NCI-H187 treated with DMSO at 0.1 percent for 48 hours (cell line): Measurements from ENCODE around the gene SLC16A5.
"Not testable (repeated sequence)": the region's sequence is repeated elsewhere in the genome, so short reads cannot be mapped to it uniquely, and the experiment has no call there.

Experiments used
- DNase-seq: peaks from one replicate; lab custom pipeline; 2025; lab: John Stamatoyannopoulos, UW

Gene SLC16A5

DNA sequence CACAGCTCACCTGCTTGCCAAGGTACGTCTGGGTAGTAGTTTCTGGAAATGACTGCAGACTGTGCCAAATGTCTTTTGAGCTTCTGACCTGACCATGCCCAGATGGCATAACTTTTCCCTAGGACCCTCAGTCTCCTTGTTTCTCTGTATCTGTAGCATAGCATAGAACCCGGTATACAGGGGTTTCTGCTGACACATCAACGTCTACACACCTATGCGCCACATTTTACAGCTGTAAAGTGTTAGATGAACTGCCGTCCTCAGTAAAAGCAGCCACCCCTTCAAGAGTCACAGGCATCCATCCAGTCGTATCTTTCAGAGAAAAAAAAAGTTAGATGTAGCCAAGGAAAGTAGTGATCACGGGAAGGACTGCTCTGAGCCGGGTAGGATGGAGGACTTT, 23.3 kb upstream of the SLC16A5 start:
- no peak for DNase-seq

DNA sequence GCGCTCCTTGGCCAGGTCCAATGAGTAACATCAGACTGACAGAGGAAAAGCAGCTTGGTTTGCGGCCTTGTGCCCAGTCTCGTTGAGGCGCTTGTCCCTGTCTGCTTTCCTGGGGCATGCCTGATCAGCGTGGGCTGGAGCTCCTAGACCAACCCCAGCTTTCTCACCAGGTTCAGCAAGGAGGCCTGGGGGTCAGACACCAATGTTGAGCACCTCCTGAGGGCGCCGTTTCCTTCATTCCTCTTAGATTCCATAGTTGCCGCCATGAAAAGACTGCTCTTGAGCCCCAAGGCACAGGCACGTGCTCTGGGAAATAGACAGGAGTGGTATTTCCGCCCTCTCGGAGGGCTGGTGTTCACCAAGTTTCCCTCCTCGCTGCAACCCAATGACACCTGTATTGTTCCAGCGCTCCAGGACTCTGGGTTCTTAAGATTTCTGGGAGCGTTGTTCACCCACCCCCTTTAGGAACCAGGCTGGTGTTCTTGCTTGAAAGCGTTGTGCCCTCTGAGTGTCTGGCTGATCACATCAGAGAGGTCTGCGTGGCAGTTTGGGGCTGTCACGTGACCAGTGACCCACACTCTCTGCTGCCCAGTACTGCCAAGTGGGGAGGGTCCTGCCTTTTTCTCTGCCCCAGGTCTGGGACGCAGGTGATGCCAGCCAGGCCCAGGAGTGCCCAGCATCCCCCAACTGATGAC, 22.7 kb upstream of the SLC16A5 start:
- DNase-seq: no peak

DNA sequence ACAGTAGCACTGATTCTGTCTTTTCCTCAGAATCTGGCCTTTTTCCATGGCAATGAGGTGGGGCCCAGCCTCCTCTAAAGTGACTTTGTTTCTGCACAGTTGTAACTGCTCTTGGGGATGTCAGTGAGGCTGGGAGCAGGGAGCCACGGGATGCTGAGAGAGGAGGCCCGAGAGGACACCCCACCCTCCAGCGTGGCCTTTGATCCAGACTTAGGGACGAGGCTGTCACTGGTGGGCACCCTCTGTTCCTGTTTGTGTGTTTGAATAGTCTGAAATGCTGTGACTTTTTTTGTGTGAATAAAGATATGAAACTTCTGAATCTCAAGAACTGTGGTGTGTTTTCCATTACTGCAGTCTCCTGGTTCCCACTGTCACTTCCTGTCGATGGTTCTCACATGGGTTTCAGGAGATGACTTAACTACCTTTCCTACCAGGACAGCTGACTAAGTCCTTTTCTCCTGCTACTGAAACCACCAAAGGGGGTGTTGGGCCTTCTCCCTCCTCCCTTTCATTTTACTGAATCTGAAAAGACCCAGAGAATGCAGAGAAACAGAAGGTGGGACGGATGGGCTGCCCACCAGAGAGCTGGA, 22.1 kb upstream of the SLC16A5 start:
- no peak for DNase-seq

- no peak for DNase-seq
Measured at GRCh38 chr17:75067856-75068255, 19.9 kb upstream of the SLC16A5 start.

- no peak for DNase-seq
Measured at GRCh38 chr17:75068750-75069149, 19.0 kb upstream of the SLC16A5 start.

DNA sequence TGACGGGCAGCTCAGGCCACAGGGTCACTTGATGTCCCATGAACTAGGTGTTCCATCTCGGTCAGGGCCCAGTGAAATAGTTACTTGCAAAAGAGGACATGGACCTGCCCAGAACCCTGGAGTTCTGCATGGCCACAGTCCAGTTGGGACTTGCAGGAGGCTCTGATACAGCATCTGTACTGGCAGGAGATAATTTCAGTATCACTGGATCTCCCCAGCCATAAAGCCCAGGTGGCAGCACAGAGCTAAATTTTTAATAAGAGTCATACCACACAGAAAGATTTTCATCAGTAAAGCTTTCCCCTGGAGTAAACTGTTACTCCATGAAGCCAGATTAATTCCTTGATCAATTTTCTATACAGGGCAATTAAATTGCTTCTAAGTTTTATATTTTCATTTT, 18.0 kb upstream of the SLC16A5 start:
- no peak for DNase-seq

GRCh38 chr17:75071478-75072271, 16.1 kb upstream of the SLC16A5 start:
- not testable (repeated sequence) for DNase-seq

GRCh38 chr17:75072909-75073308, 14.8 kb upstream of the SLC16A5 start:
- DNase-seq: not testable (repeated sequence)

DNA sequence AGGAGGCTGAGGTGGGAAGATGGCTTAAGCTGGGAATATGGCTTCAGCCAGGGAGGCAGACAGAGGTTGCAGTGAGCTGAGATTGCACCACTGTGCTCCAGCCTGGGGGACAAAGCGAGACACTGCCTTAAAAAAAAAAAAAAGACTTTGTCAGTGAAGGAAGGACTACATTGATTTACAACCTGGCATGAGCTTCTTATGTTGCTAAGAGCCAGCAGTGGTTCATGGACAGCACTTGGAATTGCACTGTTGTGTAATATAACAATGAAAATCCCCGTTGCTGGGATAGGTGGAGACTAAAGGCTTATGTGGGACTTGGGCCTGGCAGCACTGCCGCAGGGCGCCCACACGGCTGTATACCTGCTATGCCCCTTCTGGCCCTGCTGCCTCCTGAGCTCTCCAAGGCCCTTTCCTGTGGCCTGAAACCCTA, 14.1 kb upstream of the SLC16A5 start:
- DNase-seq: no peak

- DNase-seq: no peak
Measured at GRCh38 chr17:75074532-75074931, 13.2 kb upstream of the SLC16A5 start.

GRCh38 chr17:75075597-75076336, 12.0 kb upstream of the SLC16A5 start:
- no peak for DNase-seq

GRCh38 chr17:75077072-75077495, 10.7 kb upstream of the SLC16A5 start:
- no peak for DNase-seq

- no peak for DNase-seq
Measured at GRCh38 chr17:75077496-75078283, 10.1 kb upstream of the SLC16A5 start.

GRCh38 chr17:75078284-75079022, 9.3 kb upstream of the SLC16A5 start:
- no peak for DNase-seq

- DNase-seq: no peak
Measured at GRCh38 chr17:75079023-75079373, 8.8 kb upstream of the SLC16A5 start.

- no peak for DNase-seq
Measured at GRCh38 chr17:75081611-75082540, 5.9 kb upstream of the SLC16A5 start.

DNA sequence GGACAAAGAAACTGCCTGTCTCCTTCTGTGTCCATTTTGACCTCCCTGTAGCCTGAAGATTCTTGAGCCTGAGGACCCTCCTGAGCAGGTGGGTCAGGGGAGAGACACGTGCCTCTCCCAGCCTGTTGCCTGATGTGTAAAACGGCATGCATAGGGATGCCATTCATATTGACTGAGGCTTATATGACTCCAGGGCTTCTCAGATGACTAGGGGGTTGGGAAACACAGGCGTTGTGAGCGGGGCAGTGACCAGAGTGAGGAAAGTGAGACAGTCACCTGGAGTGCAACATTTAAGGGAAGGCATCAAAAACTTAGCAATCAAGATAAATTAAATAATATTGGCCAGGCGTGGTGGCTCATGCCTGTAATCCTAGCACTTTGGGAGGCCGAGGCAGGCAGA, 5.1 kb upstream of the SLC16A5 start:
- DNase-seq: no peak

- DNase-seq: no peak
Measured at GRCh38 chr17:75084039-75084660, 3.6 kb upstream of the SLC16A5 start.

GRCh38 chr17:75086496-75087181, 1.1 kb upstream of the SLC16A5 start:
- no peak for DNase-seq
